Measurements from ENCODE around the gene CPLX3. TPM values are rescaled to one million over a fixed set of nuclear protein-coding genes. Genes with fewer than 3 reads are reported as not detected.

CPLX3 gene
- total and polyA plus RNA-seq, 2 donors (not counting 1 experiment from before 2014, with no cell fraction given) = not detected

DNA sequence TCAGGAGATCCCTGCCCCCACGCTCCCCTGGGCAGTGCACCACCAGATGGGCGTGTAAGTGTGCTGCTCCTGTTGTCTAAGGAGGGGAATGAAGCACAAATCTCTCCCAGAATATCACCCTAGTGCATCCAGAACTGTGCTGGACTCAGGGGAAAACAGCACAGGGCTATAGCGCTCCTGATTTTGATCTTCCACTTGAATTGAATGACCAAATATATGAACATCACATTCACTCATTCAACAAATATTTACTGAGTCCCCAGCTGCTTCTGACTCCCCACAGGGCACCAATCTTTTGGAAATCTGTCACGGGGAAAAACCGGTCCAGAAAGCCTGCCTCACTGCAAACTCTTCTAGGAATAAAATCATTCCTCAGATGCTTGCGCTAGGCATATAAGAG, 2.4 kb downstream of the CPLX3 start:
- Histone ChIP-seq H3K4me1 (ENCODE audit: control insufficient read depth, extremely low read depth, insufficient read depth, low read length) (no peaks in the 10 kb centered on the region), H3K27ac (ENCODE audit: insufficient read depth, low read length) (no peak overlapping the region), H3K27me3 (ENCODE audit: control insufficient read depth, insufficient read depth, low read length) (peaks cover 17% of the 10 kb centered on the region), H4K20me1 (ENCODE audit: control insufficient read depth, extremely low read depth, insufficient read depth, low read length) (no peaks in the 10 kb centered on the region), H2AFZ (ENCODE audit: low read length) (no peak overlapping the region), H3K9ac (ENCODE audit: insufficient read depth, low read length) (no peak overlapping the region), H3K4me3 (replicated peaks in 1 of 4; ENCODE audit: control extremely low read depth in 1 of 4, insufficient read depth in 1 of 4, low read depth in 3 of 4, low read length in 4 of 4) (no peak overlapping the region), H3K9me3 (ENCODE audit: control insufficient read depth, insufficient read depth, low read depth, low read length) (no peaks in the 10 kb centered on the region), H3K79me2 (ENCODE audit: control insufficient read depth, insufficient read depth, low read length) (no peaks in the 10 kb centered on the region), H3K4me2 (ENCODE audit: extremely low read depth, insufficient read depth, low read length) (no peak overlapping the region), H3K36me3 (ENCODE audit: control insufficient read depth, insufficient read depth, low read length) (no peaks in the 10 kb centered on the region)
- no peak for DNase-seq (ENCODE audit: low read depth in 2 of 2)
- no peak for TF ChIP-seq EZH2 (IDR thresholded peaks at IDR 0.05; ENCODE audit: low read length, missing control alignments)
- TF ChIP-seq, protein P1, sequence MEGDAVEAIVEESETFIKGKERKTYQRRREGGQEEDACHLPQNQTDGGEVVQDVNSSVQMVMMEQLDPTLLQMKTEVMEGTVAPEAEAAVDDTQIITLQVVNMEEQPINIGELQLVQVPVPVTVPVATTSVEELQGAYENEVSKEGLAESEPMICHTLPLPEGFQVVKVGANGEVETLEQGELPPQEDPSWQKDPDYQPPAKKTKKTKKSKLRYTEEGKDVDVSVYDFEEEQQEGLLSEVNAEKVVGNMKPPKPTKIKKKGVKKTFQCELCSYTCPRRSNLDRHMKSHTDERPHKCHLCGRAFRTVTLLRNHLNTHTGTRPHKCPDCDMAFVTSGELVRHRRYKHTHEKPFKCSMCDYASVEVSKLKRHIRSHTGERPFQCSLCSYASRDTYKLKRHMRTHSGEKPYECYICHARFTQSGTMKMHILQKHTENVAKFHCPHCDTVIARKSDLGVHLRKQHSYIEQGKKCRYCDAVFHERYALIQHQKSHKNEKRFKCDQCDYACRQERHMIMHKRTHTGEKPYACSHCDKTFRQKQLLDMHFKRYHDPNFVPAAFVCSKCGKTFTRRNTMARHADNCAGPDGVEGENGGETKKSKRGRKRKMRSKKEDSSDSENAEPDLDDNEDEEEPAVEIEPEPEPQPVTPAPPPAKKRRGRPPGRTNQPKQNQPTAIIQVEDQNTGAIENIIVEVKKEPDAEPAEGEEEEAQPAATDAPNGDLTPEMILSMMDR (conservative IDR thresholded peaks at IDR 0.05 in 1 of 2, IDR thresholded peaks at IDR 0.05 in 1 of 2; ENCODE audit: low read depth in 1 of 2, low read length in 2 of 2) = no peak

DNA sequence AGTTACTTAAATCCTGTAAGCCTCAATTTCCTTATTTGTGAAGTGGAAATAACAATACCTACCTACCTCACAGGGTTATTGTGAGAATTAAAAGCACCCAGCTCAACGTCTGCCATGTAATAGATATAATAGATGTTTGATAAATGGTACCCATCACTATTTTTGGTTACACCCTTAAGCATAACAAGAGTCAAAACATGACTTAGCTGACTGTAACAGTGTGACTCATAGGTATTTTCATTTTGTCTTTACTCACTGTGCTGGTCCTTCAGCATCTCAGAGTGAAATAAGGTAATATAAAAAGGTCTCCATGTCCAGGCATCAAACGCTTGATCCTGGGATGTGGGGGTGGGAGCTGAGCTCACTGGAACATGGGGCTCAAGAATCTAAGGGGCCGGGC, 3.1 kb downstream of the CPLX3 start:
- H3K9ac ChIP-seq (ENCODE audit: insufficient read depth, low read length) = no peak overlapping the region
- peak in 1 of 2 donors; percentile 19 for DNase-seq (ENCODE audit: low read depth in 2 of 2)

DNA sequence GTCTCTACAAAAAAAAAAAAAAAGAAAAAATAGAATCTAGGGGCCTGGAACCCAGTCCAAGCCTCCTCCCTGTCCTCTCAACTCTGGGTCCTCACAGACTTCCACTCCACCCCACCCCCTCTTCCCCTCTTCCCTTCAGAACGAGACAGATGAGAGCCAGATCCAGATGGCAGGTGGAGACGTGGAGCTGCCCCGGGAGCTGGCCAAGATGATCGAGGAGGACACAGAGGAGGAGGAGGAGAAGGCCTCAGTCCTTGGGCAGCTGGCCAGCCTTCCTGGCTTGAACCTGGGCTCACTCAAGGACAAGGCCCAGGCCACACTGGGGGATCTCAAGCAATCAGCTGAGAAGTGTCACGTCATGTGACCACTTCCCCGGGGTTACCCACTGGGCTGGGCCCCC, 3.6 kb downstream of the CPLX3 start:
- Histone ChIP-seq H3K4me2 (ENCODE audit: extremely low read depth, insufficient read depth, low read length) (no peak overlapping the region), H4K20me1 (ENCODE audit: control insufficient read depth, extremely low read depth, insufficient read depth, low read length) (no peaks in the 10 kb centered on the region), H3K9me3 (ENCODE audit: control insufficient read depth, insufficient read depth, low read depth, low read length) (no peaks in the 10 kb centered on the region), H3K4me1 (ENCODE audit: control insufficient read depth, extremely low read depth, insufficient read depth, low read length) (no peaks in the 10 kb centered on the region), H3K27ac (ENCODE audit: insufficient read depth, low read length) (no peak overlapping the region), H3K36me3 (ENCODE audit: control insufficient read depth, insufficient read depth, low read length) (no peaks in the 10 kb centered on the region), H3K4me3 (replicated peaks in 1 of 4; ENCODE audit: control extremely low read depth in 1 of 4, insufficient read depth in 1 of 4, low read depth in 3 of 4, low read length in 4 of 4) (no peak overlapping the region), H2AFZ (ENCODE audit: low read length) (no peak overlapping the region), H3K79me2 (ENCODE audit: control insufficient read depth, insufficient read depth, low read length) (no peaks in the 10 kb centered on the region), H3K27me3 (ENCODE audit: control insufficient read depth, insufficient read depth, low read length) (peaks cover 10% of the 10 kb centered on the region), H3K9ac (ENCODE audit: insufficient read depth, low read length) (no peak overlapping the region)
- no peak for DNase-seq (ENCODE audit: low read depth in 2 of 2)
- no peak for TF ChIP-seq EZH2 (IDR thresholded peaks at IDR 0.05; ENCODE audit: low read length, missing control alignments)
- TF ChIP-seq, protein P1 (conservative IDR thresholded peaks at IDR 0.05 in 1 of 2, IDR thresholded peaks at IDR 0.05 in 1 of 2; ENCODE audit: low read depth in 1 of 2, low read length in 2 of 2) = no peak

More for the DNA sequence above, 3.1 kb downstream of the CPLX3 start:
- TF ChIP-seq, protein P1 (conservative IDR thresholded peaks at IDR 0.05 in 1 of 2, IDR thresholded peaks at IDR 0.05 in 1 of 2; ENCODE audit: low read depth in 1 of 2, low read length in 2 of 2) = no peak
- no peak for TF ChIP-seq EZH2 (IDR thresholded peaks at IDR 0.05; ENCODE audit: low read length, missing control alignments)
- Histone ChIP-seq H4K20me1 (ENCODE audit: control insufficient read depth, extremely low read depth, insufficient read depth, low read length) (no peaks in the 10 kb centered on the region), H3K27me3 (ENCODE audit: control insufficient read depth, insufficient read depth, low read length) (peaks cover 12% of the 10 kb centered on the region), H3K79me2 (ENCODE audit: control insufficient read depth, insufficient read depth, low read length) (no peaks in the 10 kb centered on the region), H3K4me3 (replicated peaks in 1 of 4; ENCODE audit: control extremely low read depth in 1 of 4, insufficient read depth in 1 of 4, low read depth in 3 of 4, low read length in 4 of 4) (no peak overlapping the region), H3K4me1 (ENCODE audit: control insufficient read depth, extremely low read depth, insufficient read depth, low read length) (no peaks in the 10 kb centered on the region), H3K27ac (ENCODE audit: insufficient read depth, low read length) (no peak overlapping the region), H3K9me3 (ENCODE audit: control insufficient read depth, insufficient read depth, low read depth, low read length) (no peaks in the 10 kb centered on the region), H2AFZ (ENCODE audit: low read length) (no peak overlapping the region), H3K4me2 (ENCODE audit: extremely low read depth, insufficient read depth, low read length) (no peak overlapping the region), H3K36me3 (ENCODE audit: control insufficient read depth, insufficient read depth, low read length) (no peaks in the 10 kb centered on the region)

Measured in fibroblast of lung (primary cell).